ENCODE data around the gene SRD5A3. TPM values are rescaled to one million over a fixed set of nuclear protein-coding genes. Genes with fewer than 3 reads are reported as not detected.
"Not testable (repeated sequence)": the region's sequence is repeated elsewhere in the genome, so short reads cannot be mapped to it uniquely, and the experiment has no call there.

The SRD5A3 gene
- total and polyA plus RNA-seq, 5 experiments from 2014 or later = 3.2 to 14.8 (median 7.5) TPM

DNA sequence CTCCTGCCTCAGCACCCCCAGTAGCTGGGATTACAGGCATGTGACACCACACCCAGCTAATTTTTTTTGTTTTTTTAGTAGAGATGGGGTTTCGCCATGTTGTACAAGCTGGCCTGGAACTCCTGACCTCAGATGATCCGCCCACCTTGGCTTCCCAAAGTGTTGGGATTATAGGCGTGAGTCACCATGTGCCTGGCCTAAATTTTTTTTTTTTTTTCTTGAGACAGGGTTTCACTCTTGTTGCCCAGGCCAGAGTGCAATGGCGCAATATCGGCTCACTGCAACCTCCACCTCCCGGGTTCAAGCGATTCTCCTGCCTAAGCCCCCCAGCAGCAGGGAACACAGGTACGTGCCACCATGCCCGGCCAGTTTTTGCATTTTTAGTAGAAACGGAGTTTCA, 4.8 kb downstream of the SRD5A3 start:
- ATAC-seq, POLR2A ChIA-PET, H3K36me3 Mint-ChIP-seq, H3K27ac Mint-ChIP-seq, DNase-seq, H3K4me3 Mint-ChIP-seq, H3K9me3 Mint-ChIP-seq, H3K27me3 Mint-ChIP-seq: not testable (repeated sequence)
- H3K4me1 Mint-ChIP-seq = peaks cover 0 to 15% (median 10%) of the 10 kb centered on the region in 4 donors

DNA sequence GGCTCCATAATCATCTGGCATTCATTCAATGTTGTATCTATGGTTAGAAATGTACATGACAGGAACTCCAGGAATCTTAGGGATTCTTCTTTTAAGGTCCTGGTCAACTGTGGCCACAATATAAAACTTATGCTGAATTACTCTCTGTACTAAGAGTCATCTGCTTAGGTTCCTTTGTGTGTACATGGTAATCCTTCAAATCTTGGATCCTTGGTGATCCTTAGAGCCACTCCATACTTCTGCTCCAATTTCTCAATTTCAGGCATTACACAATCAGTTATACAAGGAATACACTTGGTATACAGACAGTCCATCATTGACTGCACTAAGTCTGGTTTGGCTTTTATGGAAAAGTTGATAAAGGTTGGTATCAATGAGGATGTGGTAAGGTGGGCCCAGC, 5.8 kb downstream of the SRD5A3 start:
- H3K36me3 Mint-ChIP-seq = peaks cover 0 to 8% (median 3%) of the 10 kb centered on the region in 3 donors
- DNase-seq (no peak), ATAC-seq (no peak)
- H3K4me1 Mint-ChIP-seq = peaks cover 0 to 13% (median 9%) of the 10 kb centered on the region in 4 donors
- no peaks in the 10 kb centered on the region for H3K27me3 Mint-ChIP-seq
- POLR2A ChIA-PET = no interaction called here
- H3K27ac Mint-ChIP-seq = no peak overlapping the region
- no peak overlapping the region for H3K4me3 Mint-ChIP-seq
- H3K9me3 Mint-ChIP-seq = no peaks in the 10 kb centered on the region

DNA sequence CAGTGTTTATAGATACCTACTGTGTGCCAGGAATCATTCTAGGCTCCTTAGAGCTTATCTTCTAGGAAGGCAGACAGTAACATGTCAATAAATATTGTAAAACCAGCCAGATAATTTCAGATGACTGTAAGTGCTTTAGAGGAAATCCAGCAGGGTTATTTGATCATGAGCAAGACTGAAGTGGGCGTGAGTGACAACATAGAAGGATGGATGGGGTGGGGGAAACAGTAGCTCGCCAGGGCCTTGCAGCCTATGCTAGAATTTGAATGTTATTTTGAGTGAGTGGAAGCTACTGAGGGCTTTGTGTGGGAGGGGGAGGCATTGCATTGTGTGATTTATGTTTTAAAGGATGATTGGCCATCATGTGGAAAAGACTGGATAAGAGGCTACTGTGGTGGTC, 6.7 kb downstream of the SRD5A3 start:
- peaks cover 0 to 8% (median 3%) of the 10 kb centered on the region in 3 donors for H3K36me3 Mint-ChIP-seq
- no peaks in the 10 kb centered on the region for H3K27me3 Mint-ChIP-seq
- ATAC-seq (no peak), DNase-seq (no peak)
- no peaks in the 10 kb centered on the region for H3K9me3 Mint-ChIP-seq
- H3K27ac Mint-ChIP-seq = no peak overlapping the region
- H3K4me1 Mint-ChIP-seq = peaks cover 0 to 4% (median under 1%) of the 10 kb centered on the region in 4 donors
- H3K4me3 Mint-ChIP-seq = no peak overlapping the region
- POLR2A ChIA-PET = no interaction called here

DNA sequence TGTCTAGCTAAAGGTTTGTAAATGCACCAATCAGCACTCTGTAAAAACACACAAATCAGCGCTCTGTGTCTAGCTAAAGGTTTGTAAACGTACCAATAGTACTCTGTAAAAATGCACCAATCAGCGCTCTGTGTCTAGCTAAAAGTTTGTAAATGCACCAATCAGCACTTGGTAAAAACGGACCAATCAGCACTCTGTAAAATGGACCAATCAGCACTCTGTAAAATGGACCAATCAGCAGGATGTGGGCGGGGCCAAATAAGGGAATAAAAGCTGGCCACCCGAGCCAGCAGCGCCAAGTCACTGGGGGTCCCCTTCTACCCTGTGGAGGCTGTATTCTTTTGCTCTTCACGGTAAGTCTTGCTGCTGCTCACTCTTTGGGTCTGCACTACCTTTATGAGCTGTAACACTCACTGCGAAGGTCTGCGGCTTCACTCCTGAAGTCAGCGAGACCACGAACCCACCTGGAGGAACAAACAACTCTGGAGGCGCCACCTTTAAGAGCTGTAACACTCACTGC, 7.2 kb downstream of the SRD5A3 start:
- H3K4me1 Mint-ChIP-seq, H3K4me3 Mint-ChIP-seq, H3K27ac Mint-ChIP-seq, H3K27me3 Mint-ChIP-seq, H3K36me3 Mint-ChIP-seq, DNase-seq, POLR2A ChIA-PET, ATAC-seq, H3K9me3 Mint-ChIP-seq: not testable (repeated sequence)

DNA sequence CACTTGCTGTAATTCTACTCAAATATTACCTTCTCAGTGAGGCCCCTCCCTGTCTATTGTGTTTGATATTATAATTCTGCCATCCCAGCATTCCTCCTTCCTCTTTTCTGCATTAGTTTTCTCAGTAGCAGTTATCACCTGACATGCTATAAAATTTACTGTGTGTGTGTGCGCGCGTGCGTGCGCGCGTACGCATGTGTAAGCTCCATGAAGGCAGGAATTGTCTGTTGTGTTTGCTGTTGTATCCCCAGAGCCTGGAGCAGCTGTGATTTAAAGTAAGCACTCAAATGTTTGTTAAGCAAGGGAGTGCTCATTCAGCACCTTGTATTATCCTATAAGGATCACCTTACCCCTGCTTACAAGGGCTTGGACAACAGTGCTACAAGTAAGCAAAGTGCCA, 8.6 kb downstream of the SRD5A3 start:
- no peak overlapping the region for H3K4me3 Mint-ChIP-seq
- no peaks in the 10 kb centered on the region for H3K27me3 Mint-ChIP-seq
- H3K27ac Mint-ChIP-seq = no peak overlapping the region
- DNase-seq = no peak
- H3K9me3 Mint-ChIP-seq = no peaks in the 10 kb centered on the region
- H3K36me3 Mint-ChIP-seq = peaks cover 0 to 8% (median 3%) of the 10 kb centered on the region in 3 donors
- peaks cover 0 to 6% (median under 1%) of the 10 kb centered on the region in 4 donors for H3K4me1 Mint-ChIP-seq
- no peak for ATAC-seq
- POLR2A ChIA-PET = no interaction called here

DNA sequence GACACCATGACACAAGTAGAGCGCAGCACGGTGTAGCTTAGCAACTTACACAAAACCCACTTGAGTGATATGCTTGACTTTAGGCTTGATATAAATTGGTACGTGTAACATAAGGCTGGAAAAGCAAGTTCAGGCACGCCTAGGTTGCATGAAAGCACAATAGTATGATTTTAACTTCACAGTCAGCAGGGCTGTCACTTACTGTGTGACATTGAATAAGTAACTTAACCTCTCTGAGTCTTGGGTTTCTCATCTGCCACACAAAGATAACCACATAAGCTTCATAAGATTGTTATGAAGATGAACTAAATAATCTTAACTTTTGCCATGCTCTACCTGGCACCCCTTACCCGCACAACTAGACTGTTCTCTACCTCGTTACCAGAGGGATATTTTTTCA, 9.5 kb downstream of the SRD5A3 start:
- Mint-ChIP-seq H3K4me1 (peaks cover 0 to 6% (median under 1%) of the 10 kb centered on the region in 4 donors), H3K27ac (no peak overlapping the region), H3K9me3 (no peaks in the 10 kb centered on the region), H3K27me3 (no peaks in the 10 kb centered on the region), H3K4me3 (no peak overlapping the region), H3K36me3 (peaks cover 0 to 8% (median 3%) of the 10 kb centered on the region in 3 donors)
- ATAC-seq (no peak), DNase-seq (no peak)
- POLR2A ChIA-PET = no interaction called here

DNA sequence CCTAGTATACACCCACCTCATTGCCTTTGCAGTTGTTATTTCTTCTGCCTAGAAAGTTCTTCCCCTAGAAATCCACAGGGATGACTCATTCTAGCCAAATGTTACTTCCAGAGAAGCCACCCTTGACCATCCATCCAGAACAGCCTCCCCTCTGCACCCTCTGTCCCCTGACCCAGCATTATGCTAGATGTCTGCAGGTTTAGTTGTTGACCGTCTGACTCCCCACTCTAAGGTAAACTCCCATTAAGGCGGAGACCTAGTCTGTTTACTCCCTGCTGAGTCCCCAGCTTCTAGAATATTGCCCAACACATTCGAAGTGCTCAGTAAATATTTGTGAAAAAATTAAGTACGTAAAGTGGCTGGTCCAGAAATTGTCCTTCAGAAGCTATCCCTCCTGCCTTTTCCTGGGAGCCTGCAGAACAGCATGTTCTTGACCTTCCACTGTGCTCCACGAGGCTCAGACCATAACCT, 11.0 kb downstream of the SRD5A3 start:
- H3K4me3 Mint-ChIP-seq = no peak overlapping the region

DNA sequence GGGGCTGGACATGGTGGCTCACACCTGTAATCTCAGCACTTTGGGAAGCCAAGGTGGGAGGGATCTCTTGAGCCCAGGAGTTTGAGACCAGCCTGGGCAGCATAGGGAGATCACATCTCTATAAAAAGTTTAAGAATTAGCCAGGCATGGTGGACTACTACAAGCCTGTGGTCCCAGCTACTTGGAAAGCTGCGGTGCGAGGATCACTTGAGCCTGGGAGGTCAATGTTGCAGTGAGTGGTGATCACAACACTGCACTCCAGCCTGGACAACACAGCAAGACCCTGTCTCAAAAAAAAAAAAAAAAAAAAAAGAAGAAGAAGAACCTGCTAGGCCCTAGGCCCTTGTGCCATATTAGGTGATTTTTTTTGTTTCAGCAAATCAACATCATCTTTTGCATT, 12.2 kb downstream of the SRD5A3 start:
- no peak overlapping the region for H3K27ac Mint-ChIP-seq
- H3K4me1 Mint-ChIP-seq = peaks cover 0 to 6% (median under 1%) of the 10 kb centered on the region in 4 donors
- H3K36me3 Mint-ChIP-seq = peaks cover 0 to 7% (median 0%) of the 10 kb centered on the region in 3 donors
- DNase-seq (no peak), ATAC-seq (no peak)
- POLR2A ChIA-PET = no interaction called here
- no peaks in the 10 kb centered on the region for H3K27me3 Mint-ChIP-seq
- H3K4me3 Mint-ChIP-seq = no peak overlapping the region
- H3K9me3 Mint-ChIP-seq = no peaks in the 10 kb centered on the region

More for the DNA sequence above, 11.0 kb downstream of the SRD5A3 start:
- no peaks in the 10 kb centered on the region for H3K9me3 Mint-ChIP-seq
- ATAC-seq = no peak
- H3K4me1 Mint-ChIP-seq = peaks cover 0 to 6% (median under 1%) of the 10 kb centered on the region in 4 donors
- POLR2A ChIA-PET = no interaction called here
- no peaks in the 10 kb centered on the region for H3K27me3 Mint-ChIP-seq
- no peak for DNase-seq
- H3K27ac Mint-ChIP-seq = no peak overlapping the region
- H3K36me3 Mint-ChIP-seq = peaks cover 0 to 7% (median 3%) of the 10 kb centered on the region in 3 donors

DNA sequence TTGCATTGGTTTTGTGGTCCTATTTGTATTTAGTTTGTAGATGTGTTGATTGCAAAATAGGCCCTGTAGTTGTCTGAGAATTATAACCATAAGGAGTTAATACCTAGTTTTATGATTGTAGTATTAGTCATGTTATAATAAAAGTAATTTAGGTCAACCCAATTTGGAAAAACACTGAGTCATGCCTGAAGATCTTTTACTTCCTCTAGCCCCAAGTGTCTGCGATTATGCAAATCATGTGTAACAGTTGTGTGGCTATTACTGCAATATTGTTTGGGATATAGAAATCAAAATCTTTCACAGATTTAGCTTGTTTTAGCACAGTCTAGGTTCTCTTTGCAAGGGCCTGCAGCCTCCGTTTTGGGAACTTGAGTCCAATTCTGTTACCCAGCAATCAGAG, 12.6 kb downstream of the SRD5A3 start:
- no peak for ATAC-seq
- H3K27ac Mint-ChIP-seq = no peak overlapping the region
- DNase-seq = no peak
- H3K36me3 Mint-ChIP-seq = peaks cover 0 to 3% (median 0%) of the 10 kb centered on the region in 3 donors
- no peaks in the 10 kb centered on the region for H3K9me3 Mint-ChIP-seq
- peaks cover 0 to 6% (median under 1%) of the 10 kb centered on the region in 4 donors for H3K4me1 Mint-ChIP-seq
- H3K27me3 Mint-ChIP-seq = no peaks in the 10 kb centered on the region
- POLR2A ChIA-PET = no interaction called here
- no peak overlapping the region for H3K4me3 Mint-ChIP-seq

DNA sequence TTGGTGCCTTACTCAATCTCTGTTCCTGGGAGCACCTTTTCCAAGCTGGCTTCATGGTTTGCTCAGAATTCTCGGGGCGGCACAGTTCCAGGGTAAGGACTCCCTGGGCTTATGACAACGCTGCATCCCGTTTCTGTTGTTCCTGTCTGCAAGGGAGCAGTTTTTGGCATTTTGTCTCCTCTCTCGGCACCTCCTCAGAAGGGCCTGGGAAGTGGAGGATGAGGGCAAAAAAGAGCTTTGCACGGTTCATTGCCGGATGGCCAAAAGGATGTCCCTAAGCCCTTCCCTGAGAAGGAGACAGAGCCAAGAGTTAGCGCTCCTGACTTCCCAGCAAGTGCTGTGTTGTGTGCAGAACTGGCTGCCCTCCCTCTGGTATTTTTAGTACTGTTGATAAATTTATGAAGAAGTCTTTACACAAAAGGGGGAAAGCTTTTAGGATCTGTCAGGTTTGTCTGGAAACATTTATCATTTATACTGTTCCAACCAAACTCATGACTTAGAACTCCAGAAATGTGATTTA, 13.4 kb downstream of the SRD5A3 start:
- ATAC-seq (no peak), DNase-seq (no peak)
- H3K9me3 Mint-ChIP-seq = no peaks in the 10 kb centered on the region
- H3K27me3 Mint-ChIP-seq = no peaks in the 10 kb centered on the region
- H3K4me1 Mint-ChIP-seq = peaks cover 0 to 6% (median under 1%) of the 10 kb centered on the region in 4 donors
- no peak overlapping the region for H3K4me3 Mint-ChIP-seq
- H3K36me3 Mint-ChIP-seq = peaks cover 0 to 2% (median 0%) of the 10 kb centered on the region in 3 donors
- POLR2A ChIA-PET = no interaction called here
- peak overlapping the region in 1 of 10 donors; percentile 50 for H3K27ac Mint-ChIP-seq

DNA sequence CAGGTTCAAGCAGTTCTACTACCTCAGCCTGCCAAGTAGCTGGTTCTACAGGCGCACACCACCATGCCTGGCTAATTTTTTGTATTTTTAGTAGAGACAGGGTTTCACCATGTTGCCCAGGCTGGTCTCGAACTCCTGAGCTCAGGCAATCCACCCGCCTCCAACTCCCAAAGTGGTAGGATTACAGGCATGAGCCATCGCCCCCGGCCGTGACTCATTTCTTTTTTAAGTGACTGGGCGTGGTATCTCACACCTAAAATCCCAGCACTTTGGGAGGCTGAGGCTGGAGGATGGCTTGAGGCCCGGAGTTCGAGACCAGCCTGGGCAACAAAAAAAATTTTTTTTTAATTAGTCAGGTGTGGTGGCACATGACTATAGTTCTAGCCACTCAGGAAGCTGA, 16.9 kb downstream of the SRD5A3 start:
- H3K27me3 Mint-ChIP-seq, H3K9me3 Mint-ChIP-seq, H3K4me3 Mint-ChIP-seq, H3K4me1 Mint-ChIP-seq, H3K36me3 Mint-ChIP-seq, POLR2A ChIA-PET, DNase-seq, ATAC-seq, H3K27ac Mint-ChIP-seq: not testable (repeated sequence)

DNA sequence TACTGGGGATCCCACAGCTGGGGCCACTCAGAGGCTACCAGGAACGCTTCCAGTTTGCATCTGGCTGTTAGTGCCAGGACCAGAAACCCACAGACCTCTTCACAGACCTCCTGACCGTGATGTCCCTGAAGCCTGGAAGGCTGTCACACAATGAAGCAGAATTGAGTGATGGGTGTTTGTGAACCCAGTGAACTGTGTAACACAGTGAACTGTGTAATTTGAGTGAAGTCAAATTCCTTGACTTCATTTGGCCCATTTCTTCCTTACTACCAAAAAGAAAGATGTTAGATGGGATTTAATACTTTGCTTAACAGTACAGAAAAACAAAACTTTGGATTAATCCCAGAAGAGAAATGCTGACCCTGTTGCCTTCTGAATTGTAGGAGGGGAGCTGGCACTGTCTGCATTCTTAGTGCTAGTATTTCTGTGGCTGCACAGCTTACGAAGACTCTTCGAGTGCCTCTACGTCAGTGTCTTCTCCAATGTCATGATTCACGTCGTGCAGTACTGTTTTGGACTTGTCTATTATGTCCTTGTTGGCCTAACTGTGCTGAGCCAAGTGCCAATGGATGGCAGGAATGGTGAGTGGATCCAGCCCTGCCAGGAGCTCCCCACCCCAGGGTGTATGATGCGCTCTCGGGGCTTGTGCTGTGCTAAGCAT, 17.8 kb downstream of the SRD5A3 start:
- DNase-seq (no peak), ATAC-seq (no peak)
- H3K27ac Mint-ChIP-seq = no peak overlapping the region
- peaks cover 0 to under 1% (median 0%) of the 10 kb centered on the region in 4 donors for H3K4me1 Mint-ChIP-seq
- no peak overlapping the region for H3K4me3 Mint-ChIP-seq
- H3K27me3 Mint-ChIP-seq = no peaks in the 10 kb centered on the region
- H3K36me3 Mint-ChIP-seq = peaks cover 0 to 4% (median 0%) of the 10 kb centered on the region in 3 donors
- H3K9me3 Mint-ChIP-seq = no peaks in the 10 kb centered on the region
- POLR2A ChIA-PET = no interaction called here

DNA sequence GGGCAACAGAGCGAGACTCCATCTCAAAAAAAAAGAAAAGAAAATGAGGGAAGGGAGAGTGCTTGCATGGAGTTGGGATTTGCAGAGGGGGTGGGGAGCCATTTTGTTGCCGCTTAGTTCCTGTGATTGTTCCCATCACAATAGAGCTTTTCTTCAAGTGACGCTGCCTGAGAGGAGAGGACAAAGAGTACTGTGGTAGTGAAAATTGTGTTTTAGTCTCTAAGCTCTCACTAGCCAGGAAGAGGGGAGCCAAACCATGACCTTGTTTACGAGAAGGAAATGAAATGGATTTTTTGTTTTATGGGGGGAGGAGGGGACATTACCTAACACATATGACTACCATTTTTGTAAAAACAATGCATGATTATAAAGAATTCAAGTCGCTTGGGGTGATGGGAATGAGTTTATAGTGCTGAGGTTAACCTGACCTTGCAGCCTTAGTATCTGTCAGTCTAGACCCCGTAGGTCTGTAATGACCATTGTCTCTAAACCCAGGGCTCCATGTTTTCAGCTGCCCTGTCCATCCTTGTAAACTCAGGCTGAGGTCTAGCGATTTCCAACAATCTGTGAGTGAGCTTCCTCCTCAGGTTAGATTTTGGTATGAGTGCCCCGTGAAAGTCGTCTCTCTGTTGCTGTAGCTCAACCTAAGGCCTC, 18.8 kb downstream of the SRD5A3 start:
- ATAC-seq (no peak), DNase-seq (no peak)
- Mint-ChIP-seq H3K9me3 (no peaks in the 10 kb centered on the region), H3K27me3 (no peaks in the 10 kb centered on the region), H3K27ac (no peak overlapping the region), H3K36me3 (peaks cover 0 to 4% (median under 1%) of the 10 kb centered on the region in 3 donors), H3K4me3 (no peak overlapping the region), H3K4me1 (no peaks in the 10 kb centered on the region)
- POLR2A ChIA-PET = no interaction called here
